ENCODE measurements around the gene NSD1.
"Not testable (repeated sequence)": the region's sequence is repeated elsewhere in the genome, so short reads cannot be mapped to it uniquely, and the experiment has no call there.

The NSD1 gene

DNA sequence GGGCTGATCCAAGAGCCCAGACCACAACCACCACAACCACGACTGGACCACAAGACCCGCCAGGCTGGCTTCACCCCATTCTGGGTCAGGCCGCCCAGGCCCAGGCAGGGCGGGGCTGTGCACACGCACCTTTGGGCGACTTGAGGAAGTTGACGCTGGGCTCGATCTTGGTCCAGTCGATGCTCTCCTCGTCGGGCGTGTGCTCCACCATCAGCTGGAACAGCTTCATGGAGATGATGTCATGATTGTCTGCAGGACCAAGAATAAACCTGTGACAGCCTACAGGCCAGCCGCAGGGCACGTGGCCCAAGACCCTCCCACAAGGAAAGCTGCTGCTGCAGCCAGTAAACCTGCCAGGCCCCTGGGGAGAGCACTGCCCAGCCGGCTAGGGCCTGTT is 200.6 kb downstream of the NSD1 start:
- no peak for DNase-seq

DNA sequence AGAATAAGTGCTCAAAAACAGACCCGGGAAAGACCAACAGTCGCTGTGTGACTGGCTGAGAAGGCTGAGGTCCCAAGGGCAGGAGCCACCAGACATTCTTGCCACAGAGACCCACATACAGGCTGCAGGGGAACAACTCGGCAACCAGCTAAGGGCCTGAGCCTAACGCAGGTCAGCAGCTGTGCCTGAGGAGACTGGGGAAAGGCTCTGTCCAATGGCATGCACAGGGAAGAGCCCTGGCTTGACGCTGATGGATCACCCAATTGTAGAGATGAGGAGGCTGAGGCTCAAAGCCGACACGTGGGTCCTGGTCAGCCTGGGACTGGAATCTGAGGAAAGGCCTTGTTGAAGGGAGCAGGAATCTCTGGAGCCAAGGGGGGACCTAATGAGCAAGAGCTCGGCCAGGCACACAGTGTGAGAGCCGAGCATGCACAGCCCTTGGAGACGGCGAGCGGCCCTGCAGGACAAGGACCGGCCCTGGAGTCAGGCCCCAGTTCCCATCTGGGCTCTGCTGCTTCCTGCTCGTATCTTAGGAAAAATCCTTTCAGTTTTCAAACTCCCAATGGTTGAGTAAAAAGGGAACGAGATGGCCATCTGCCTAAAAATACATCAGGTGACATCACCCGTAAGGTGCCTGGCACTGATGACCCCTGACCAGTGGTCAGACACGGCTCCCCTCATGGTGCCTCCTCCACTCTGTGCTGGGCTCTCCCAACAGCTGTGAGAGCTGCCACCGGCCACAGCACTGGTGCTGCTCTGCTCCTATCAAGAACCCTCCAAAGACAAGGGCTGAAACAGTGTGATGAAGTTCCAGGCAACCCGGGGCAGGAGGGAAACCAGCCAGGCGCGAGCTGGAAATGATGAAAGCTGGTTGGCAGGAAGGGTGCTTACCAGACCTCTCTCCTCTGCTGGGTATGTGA is 201.5 kb downstream of the NSD1 start:
- DNase-seq, result no peak

DNA sequence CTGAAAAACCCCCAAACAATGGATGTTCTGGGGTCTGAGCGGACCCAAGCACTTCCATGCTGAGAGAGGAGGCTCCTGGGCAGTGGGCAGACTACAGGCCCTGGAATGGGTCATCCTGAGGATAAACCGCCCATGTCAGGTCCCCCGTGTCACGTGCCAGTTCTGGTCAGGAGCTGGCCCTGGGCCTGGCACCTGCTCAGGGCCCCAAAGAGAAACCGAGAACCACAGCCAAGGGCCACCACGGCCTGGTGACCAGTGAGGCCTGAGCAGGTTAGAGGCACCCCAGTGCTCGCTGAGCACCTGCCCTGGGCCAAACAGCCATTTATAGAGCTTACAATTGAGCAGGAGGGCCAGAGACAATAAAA is 202.1 kb downstream of the NSD1 start:
- no peak for DNase-seq

DNA sequence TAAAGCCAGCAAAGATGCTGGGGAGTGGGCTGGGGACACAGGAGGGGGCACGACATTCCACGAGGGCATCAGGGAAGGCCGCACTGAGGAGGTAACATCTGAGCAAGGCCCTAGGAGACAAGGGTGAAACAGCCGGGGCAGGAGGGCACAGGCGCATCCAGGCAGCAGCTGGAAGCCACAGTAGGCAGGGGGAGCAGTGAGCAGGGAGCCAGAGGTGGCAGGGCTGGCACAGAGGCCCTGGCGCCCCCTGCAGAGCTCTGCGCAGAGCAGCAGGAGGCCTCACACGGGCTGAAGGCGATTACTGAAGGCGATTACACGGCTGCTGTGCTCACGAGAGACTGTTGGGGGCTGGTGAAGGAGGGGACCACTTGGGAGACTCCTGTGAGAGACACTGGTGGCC is 202.5 kb downstream of the NSD1 start:
- DNase-seq, result peak; percentile 33

DNA sequence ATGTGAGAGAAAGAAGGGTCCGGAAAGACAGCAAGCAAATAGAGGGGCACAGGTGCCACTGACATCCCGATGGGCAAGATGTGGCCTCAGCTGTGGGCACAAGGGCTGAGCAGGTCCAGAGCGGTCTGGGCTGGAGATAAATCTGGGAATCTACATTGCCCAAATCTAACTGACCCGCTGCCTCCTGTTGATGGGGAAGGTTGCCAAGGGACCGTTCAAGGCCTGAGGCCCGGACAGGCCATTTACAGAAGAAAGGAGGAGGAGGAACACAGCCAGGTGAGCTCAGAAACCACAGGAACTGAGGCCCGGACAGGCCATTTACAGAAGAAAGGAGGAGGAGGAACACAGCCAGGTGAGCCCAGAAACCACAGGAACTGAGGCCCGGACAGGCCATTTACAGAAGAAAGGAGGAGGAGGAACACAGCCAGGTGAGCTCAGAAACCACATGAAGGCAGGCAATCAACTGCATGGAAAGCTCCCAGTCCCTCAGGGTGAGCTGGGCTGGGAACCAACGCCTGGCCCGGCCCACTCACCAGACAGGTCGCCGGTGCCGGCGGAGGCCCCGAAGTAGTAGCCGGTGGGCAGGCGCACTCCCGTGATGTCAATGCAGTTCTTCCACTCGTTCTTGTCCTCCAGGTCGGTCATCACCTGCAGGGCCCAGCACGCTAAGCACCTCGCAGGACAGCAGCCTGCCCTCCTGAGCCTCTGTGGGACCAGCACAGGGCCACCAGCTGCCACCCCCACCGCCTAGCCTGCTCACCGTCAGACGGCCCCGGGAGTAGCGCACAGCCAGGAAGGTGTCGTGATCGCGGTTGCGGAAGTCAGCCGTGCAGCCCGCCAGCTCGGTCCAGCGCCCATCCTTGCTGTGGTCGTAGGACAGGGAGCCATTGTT is 203.3 kb downstream of the NSD1 start:
- DNase-seq, result no peak

DNA sequence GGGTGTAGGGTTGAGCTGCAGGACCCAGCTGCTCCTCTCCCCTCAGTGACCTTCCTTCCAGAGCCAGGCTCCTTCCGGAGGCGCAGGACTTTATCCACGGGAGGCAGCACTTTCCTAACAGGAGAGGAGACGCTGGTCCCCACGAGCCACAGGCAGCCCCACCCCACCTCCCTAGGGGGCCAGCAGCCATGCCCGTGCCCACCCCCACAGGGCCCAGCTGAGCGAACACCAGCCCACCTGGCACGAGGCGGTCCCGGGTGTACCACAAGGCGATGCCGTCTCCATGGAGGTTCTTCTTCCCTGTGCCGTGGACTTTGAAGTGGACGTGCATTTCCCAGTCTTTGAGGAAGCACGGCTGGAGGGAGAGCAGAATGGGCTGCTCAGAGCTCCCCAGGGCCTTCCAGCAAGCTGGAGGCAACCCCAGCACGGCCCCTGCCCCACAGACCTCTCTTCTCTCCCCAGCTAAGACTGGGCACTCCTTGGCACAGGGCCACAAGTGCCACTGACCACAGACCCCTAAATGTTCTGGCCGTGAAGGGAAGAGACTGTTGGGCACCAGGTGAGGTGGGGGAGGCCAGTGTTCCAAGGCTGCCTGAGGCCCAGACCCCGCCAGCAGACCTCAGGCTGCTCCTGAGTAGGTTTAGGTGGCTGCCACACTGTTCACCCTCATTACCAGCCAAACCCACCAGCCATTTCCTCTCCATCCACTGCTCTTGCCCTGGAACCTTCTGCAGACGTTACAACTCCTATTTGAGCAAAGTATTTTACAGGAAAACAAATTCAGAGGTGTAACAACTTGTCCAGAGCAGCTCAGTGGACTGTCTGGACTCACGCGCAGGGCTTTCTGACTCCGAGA is 204.9 kb downstream of the NSD1 start:
- no peak for DNase-seq

DNA sequence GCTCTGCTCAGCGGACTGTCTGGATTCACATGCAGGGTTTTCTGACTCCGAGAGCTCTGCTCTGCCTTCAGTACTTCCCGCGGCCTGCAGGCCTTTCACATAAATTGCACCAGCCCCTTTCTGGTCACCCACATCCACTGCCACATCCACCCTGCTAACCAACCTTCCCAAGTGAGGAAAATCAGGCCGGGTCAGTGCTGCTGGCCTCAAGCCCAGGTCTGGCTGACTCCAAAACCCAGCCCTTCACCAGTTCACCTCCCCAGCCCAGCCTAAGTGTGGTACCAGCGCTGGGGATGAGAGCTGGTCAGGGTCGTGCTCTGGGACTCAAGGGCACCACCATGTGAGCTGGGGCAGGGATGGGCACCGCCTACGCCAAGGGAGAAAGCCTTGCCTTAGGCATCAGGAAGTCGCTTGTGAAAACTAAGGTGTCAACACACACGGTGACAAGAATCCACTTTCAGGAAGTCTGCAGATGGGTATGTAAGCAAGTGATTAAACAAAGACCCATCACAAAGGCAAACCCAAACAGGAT is 205.6 kb downstream of the NSD1 start:
- no peak for DNase-seq

DNA sequence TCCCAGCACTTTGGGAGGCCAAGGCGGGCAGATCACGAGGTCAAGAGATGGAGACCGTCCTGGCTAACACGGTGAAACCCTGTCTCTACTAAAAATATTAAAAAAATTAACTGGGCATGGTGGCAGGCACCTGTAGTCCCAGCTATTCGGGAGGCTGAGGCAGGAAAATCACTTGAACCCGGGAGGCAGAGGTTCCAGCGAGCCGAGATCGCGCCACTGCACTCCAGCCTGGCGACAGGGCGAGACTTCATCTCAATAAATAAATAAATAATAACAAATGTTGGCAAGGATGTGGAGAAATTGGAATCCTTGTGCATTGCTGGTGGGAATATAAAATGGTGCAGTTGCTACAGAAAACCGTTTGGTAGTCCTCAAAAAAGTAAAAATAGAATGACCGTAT is 209.4 kb downstream of the NSD1 start:
- DNase-seq, result not testable (repeated sequence)

DNA sequence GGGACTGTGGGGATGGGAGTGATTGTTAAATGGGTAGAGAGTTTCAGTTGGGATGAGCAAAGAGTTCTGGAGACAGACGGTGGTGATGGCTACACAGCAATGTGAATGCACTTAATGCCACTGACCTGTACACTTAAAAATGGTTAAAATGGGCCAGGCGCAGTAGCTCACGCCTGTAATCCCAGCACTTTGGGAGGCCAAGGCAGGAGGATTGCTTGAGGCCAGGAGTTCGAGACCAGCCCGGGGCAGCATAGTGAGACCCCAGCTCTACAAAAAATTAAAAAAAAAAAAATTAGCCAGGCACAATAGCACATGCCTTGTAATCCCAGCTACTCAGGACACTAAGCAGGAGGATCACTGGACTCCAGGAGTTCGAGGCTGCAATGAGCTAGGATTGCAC is 210.2 kb downstream of the NSD1 start:
- no peak for DNase-seq

DNA sequence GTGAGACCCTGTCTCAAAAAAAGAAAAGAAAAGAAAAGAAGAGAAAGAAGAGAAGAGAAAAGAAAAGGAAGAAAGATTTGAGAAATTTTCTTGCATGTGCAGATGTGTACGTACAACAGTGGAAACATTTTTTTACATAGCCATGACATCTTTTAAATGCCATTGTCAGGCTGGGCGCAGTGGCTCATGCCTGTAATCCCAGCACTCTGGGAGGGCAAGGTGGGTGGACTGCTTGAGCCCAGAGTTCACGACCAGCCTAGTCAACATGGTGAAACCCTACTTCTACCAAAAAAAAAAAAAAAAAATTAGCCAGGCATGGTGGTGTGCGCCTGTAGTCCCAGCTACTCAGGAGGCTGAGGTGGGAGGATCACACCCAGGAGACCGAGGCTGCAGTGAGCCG is 211.3 kb downstream of the NSD1 start:
- DNase-seq, result no peak

DNA sequence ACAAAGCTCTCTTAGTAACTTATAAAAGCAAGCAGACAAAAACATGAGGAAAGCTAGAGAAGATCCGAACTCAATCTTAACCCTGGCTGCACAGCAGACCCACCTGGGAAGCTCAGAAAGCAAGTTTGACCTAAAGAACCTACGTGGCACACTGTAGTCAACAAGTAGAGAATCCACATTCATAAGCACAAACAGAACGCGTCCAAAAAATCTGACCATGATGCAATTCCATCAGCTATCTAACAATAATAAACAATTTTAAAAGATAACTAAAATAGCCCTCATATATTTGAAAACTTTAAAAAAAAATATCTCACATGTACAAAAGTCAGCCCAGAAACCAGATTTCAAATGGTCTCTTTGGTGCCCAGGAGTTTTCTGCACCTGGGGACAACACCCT is 213.2 kb downstream of the NSD1 start:
- no peak for DNase-seq

DNA sequence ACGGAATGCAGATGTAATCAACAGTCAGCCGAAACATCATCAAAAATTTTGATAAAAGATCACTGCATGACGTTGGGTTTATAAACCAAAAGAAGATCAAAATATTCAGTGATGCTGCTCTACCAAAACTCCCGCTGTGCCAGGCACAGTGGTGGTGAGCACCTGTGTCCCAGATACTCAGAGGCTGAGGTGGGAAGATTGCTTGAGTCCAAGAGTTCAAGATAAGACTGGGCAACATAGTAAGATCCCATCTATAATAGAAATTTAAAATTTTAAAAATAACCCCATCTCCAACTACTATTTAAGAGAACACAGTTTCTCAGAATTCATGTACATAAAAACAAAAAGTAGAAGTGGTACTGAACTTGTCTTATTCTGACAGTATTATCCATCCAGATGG is 214.1 kb downstream of the NSD1 start:
- no peak for DNase-seq

DNA sequence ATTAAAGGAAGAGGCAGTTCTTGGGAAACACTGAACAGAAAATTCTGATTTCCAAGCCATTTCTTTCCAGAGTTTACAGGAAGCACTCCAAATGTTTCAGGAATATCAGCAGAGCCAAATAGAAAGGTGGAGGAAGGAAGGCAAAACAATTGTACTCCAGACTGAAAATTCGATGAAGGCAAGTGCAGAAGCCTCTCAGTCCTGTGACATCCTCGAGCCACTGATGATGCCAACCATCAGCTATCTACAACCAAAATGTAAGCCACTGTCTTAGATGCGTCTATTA is 215.7 kb downstream of the NSD1 start:
- DNase-seq, result no peak

DNA sequence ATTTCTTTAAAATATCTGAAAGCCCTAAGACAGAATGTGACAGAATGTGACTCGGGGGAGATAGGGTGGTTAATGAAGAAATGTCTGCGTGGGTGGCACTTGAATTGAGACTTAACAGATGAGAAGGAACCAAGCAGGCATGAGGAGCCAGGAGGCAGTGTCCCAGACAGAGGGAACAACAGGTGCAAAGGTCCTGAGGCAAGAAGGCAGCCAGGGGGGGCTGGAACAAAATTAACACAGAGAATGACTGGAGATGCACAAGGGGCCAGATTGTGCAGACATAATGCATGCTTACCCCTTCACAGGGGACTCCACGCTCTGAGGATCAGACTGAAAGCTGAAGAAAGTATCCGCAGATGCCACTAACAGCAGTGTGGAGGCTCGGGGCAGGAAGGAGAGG is 216.2 kb downstream of the NSD1 start:
- no peak for DNase-seq

All from CD4-positive, alpha-beta T cell treated with Interferon gamma for 1 hour (primary cell).